HG03439 (cell line): ENCODE results near the gene GTF2B.
"Not testable (repeated sequence)": the region's sequence is repeated elsewhere in the genome, so short reads cannot be mapped to it uniquely, and the experiment has no call there.

ENCODE experiments used
- ATAC-seq: cut with Tn5 transposase; IDR thresholded peaks from one replicate; pipeline ENCODE4 v1.9.1; 2021; ENCODE audit warnings: mild to moderate bottlenecking, moderate library complexity; ENCODE audit not compliant: unreplicated experiment

GTF2B gene, protein sequence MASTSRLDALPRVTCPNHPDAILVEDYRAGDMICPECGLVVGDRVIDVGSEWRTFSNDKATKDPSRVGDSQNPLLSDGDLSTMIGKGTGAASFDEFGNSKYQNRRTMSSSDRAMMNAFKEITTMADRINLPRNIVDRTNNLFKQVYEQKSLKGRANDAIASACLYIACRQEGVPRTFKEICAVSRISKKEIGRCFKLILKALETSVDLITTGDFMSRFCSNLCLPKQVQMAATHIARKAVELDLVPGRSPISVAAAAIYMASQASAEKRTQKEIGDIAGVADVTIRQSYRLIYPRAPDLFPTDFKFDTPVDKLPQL

DNA sequence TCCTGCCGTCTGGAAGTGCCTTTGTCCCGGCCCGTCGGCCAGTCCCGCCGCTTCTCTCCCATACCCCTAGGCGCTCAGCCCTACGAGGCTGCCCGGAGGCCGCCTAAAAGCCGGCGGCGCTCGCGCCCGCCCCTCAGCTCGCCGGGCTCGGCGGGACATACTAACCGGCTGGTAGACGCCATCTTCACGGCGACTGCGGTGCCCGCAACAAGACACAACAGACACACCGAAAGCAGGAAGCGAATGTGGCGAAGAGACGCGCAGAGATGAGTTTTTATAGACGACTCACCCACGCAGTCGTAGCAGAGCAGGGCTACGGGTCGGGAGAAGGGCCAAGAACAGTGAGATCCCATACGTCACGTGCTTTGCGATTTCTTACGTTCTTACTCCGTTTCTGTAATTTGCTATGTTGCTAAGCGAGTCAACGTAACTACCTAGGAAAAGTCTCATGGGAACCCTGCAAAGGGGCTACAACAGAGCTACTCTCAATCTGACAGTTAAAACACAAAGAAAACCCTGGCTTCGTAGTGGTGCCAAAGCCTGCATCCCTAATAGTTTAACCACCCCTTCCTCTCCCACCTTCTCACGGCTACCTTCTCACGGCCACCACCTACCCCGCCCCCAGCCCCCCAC is at the start of gene GTF2B:
Gene GTF2B, minus strand, starts transcription at position 250 of the 633 bp plus-strand sequence. Its CDS starts 68 bp downstream, at position 182.
- ATAC-seq, result peak; percentile 96

DNA sequence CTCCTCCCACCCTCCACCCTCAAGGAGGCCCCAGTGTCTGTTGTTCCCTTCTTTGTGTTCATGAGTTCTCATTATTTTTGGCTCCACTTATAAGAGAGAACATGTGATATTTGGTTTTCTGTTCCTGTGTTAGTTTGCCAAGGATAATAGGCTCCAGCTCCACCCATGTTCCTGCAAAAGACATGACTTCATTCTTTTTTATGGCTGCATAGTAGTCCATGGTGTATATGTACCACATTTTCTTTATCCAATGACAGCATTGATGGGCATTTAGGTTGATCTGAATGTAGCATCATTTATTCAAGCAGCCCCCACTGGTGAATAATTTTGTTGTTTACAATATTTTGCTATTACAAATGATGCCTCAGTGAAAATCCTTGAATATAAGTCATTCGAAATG is 47.2 kb upstream of the GTF2B start:
- not testable (repeated sequence) for ATAC-seq

DNA sequence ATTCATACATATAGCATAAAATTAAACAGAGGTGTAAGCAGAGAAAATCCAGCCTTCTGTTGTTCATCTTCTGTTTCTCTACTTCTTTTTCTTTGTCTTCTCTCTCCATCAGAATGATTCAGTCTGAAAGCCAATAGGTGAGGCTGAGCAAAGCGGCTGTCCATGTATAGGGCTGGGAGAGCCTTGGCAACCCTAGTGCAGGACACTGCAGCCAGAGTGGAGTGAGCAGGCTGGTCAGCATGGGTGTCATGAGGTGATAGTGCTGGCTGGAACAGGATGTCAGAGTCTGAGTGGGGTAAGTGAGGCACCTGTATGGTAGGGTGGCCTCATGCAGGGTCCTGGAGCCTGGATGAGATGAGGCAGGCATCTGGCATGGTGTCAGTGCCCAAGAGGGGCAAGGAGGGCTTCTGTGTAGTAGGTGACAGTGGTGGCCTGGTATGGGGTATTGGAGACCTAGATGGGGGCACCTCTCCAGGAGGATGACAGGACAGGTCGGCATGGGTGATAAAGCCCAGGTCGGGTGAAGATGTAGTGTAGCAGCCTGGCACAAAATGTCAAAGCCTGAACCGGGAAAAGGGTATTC is 45.5 kb upstream of the GTF2B start:
- ATAC-seq, result no peak

DNA sequence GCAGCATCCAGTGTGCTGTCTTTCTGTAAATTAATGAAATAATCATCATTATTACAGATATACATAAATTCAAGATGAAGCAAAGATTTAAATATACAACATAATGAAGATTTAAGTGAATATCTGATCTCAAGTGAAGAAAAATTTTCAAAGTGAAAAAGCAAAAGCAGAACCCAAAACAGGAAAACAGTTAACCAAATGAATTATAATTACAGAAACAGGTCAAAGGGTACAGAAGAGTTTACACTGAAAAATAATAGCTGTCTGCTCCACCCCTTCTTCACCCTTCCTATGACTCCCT is 44.8 kb upstream of the GTF2B start:
- no peak for ATAC-seq

DNA sequence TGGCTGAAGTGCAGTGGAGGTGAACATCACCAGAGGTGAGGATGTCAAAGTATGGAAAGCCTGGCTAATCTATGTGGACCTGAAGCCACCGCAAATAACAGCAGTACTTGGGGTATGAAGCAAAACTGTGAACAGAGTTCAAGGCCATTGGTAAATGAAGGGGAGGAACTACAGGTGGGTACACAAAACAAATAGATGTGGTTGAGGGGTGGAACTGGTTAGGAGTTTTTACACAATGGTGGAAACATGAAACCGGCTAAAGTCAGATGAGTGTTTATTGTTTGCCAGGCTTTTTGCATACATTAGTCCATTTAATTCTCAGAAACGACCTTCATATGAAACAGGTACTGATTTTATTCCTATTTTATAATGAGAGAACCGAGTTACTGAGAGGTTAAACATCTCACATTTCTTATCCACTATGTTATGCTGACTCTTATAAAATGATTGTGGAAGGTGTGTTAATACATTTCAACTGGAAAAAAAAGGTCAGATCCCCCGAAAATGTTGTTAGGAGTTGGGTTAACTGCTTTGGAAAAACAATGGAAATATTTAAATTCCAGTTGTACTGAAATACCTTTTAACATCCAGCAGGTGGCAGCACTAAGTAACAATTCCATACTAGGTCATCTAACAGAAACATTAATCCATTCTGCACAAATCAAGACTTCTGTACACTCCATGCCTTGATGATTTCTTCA is 44.3 kb upstream of the GTF2B start:
- no peak for ATAC-seq

DNA sequence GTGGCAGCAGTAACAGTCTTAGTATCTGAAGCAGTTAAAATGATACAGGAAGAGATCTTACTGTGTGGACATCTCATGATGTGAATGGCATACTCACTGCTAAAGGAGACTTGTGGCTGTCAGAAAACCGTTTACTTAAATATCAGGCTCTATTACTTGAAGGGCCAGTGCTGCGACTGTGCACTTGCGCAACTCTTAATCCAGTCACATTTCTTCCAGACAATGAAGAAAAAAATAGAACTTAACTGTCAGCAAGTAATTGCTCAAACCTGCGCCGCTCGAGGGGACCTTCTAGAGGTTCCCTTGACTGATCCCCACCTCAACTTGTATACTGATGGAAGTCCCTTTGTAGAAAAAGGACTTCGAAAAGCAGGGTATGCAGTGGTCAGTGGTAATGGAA is 38.8 kb upstream of the GTF2B start:
- not testable (repeated sequence) for ATAC-seq

DNA sequence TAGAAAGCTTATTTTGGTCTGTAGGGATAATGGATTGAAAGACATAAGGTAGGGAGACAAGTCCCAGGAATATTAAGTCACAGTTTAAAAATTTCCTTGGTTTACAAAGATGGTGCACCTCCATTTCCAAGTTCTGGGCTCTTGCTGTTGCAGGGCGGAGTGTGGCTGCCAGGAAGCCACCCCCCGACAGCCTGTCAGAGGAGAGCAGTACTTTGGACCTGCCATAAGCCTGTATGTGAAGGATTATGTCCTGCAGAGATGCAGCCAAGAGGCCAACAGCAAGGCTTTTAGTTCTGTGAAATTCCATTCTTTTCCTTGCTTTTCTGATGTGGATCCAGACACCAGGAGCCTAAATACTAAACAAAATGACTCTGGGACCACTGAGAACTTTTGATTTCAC is 31.9 kb upstream of the GTF2B start:
- no peak for ATAC-seq

DNA sequence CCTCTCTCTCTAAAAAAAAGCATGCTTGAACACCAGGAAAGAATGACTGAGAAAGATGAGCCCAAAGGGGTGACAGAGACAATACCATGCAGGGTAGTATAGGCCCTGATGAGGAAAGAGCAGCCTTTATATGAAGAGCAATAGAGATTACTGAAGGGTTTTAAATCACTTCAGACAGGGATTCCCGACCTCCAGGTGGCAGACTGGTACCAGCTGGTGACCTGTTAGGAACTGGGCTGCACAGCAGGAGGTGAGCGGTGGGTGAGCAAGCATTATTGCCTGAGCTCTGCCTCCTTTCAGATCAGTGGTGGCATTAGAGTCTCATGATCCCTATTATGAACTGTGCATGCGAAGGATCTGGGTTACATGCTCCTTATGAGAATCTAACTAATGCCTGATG is 30.8 kb upstream of the GTF2B start:
- ATAC-seq, result no peak

DNA sequence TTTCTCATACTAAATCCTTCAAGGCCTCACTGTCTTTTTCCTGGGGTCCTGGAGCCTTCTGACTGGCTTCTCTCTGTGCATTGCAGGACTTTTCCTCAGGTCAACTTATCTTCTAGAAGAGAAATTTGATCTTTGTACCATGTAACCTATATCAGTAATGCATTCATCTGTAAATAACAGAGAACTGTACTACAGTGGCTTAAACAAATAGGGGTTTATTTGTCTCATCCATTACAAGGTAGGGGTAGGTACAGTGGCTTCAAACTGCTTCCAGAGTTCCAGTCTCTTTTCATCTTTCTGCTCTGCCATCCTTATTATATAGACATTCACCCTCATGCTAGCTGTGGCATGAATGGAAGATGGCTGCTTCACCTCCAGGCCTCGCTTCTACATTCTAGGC is 29.5 kb upstream of the GTF2B start:
- no peak for ATAC-seq

DNA sequence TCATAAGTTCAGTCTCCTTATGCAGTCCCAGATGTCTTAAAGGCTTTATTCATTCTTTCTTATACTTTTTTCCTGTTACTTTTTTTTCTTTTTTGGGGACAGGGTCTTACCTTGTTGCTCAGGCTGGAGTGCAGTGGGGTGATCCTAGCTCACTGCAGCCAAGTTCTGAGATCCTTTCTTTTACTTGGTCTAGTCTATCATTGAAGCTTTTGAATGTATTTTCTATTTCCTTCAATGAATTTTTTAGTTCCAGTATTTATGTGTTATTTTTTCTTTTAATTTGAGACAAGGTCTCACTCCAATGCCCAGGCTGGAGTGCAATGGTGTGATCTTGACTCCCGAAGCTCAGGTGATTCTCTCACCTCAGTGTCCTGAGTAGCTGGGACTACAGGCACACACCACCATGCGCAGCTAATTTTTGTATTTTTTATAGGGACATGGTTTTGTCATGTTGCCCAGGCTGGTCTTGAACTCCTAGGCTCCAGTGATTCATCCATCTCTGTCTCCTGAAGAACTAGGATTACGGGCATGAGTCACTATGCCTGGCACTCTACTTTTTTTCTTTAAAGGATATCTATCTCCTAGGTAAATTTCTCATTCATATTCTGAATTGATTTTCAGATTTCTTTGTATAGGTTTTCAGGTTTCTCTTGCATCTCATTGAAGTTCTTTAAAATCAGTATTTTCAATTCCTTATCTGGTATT is 26.1 kb upstream of the GTF2B start:
- ATAC-seq, result no peak

DNA sequence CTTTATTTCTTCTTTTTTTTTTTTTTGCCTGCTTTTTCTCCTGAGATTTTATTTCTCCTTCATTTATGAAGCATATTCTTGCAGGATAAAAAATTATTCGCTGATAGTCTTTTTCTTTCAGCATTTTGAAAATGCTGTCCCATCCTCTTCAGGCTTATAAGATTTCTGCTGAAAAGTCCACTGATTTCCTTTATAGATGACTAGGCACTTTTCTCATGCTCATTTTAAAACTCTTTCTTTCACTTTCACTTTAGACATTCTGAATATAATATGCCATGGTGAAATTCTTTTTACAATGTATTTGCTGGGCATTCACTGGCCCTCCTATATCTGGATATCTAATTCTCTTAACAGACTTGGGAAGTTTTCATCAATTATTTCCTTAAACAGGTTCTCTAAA is 25.5 kb upstream of the GTF2B start:
- ATAC-seq, result no peak

DNA sequence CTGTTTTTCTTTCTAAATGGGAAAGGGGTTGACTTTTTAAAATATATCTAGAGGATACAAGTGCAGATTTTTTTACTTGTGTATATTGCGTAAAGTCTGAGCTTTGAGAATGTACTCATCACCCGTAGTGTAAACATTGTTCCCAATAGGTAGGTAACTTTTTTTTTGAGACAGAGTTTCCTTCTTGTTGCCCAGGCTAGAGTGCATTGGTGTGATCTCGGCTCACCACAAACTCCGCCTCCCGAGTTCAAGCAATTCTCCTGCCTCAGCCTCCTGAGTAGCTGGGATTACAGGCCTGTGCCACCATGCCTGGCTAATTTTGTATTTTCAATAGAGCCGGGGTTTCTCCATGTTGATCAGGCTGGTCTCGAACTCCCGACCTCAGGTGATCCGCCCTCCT is 20.4 kb upstream of the GTF2B start:
- not testable (repeated sequence) for ATAC-seq

DNA sequence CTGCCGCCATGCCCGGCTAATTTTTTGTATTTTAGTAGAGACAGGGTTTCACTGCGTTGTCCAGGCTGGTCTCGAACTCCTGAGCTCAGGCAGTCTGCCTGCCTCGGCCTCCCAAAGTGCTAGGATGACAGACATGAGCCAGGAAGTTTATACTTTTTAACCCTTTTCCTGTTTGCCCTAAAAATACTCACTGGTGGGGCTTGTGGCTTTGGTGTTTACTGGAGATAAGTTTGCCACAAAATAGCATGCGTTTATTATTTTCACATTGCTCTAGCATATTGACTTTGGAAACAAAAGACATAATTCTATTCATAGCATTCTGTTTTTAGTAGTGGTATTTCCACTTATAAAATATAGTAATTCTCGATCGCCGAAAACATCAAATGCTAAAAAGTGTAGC is 19.8 kb upstream of the GTF2B start:
- no peak for ATAC-seq

DNA sequence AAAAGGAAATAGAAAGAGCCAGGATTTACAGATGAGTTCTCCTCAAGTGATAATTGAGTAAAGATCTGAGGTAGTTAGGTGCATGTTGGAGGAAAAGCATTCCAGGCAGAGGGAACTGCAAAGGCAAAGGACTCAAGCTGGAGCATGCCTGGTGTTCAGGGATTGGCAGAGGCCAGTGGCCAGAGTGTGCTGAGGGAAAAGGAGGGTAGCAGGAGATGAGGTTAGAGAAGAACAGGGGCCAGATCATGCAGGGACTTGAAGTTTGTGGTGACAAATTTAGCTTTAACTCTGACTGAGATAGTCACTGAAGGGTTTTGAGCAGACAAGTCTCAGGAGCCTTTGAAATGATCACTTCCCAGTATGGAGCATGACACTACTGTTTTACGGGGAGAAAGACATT is 19.0 kb upstream of the GTF2B start:
- ATAC-seq, result no peak

DNA sequence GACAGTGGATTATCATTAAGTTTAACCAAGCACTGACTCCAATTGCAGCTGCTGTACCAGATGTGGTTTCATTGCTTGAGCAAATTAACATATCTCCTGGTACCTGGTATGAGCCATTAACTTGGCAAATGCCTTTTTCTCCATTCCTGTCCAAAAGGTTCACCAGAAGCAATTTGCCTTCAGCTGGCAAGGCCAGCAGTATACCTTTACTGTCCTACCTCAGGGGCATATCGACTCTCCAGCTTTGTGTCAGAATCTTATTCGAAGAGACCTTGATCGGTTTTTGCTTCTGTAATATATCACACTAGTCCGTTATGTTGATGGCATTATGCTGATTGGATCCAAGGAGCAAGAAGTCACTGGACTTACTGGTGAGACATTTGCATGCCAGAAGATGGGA is 9.5 kb upstream of the GTF2B start:
- no peak for ATAC-seq

DNA sequence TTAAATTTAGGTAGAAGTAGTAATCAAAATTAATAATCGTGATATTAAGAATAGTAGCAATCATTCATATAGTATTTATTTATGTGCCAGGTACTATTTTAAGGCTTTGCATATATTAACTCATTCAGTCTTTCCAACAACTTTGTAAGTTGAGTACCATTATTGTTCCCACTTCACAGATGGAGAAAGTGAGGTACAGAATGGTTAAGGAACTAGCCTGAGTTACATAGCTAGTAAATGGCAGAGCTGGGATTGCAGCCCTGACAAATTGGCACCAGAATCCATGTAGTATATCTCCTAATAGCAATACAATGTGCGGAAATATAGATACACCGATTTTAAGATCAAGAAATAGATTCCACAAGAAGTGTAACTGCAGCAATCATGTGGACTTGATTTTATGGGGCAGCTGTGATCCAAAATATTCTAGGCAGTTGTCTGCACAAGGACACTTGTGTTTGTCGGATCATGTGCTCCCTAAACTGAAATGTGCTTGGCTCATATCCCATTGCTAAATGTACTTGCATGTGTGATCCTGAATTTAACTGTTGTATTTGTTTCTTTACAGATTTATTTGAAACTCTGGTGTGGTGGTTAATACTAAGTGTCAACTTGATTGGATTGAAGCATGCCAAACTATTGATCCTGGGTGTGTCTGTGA is 5.8 kb upstream of the GTF2B start:
- no peak for ATAC-seq

DNA sequence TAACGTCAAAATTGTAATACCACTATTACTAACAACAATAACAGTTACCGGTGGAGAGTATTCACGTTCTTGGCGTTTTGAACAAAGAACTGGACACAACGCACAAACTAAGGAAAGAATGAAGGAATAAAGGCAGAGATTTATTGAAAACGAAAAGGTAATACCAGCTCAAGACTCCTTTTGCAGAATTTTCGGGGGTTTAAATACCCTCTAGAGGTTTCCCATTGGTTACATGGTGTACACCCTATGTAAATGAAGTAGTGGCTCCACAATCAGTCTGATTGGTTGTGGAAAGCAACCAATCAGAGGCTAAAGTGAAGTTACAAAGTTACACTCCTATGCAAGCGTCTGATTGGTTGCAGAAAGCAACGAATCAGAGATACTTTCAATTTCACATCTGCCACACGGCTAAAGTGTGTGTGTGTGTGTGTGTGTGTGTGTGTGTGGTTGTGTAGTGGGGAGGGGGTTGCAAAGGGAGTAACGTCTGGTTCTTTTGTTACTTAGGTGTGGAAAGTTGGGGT is 1.1 kb upstream of the GTF2B start:
- no peak for ATAC-seq

DNA sequence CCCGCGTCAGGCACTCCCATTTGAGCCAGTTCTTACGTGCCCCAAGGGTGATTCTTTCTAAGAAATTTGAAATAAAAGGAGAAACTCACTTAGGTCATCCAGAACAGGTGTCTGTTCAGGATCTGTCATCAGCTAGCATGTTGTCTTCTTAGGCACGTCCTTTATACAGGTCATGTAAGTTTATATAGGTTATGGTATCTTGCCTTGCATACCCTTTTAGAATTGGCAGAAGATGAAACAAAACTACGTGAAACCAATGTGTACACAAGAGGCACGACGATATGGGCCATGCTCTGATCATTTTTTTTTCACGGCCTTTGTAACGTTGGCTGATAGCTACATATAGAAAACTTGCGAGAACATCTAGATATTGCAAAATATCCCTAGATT is 579 bp upstream of the GTF2B start:
- ATAC-seq, result no peak

DNA sequence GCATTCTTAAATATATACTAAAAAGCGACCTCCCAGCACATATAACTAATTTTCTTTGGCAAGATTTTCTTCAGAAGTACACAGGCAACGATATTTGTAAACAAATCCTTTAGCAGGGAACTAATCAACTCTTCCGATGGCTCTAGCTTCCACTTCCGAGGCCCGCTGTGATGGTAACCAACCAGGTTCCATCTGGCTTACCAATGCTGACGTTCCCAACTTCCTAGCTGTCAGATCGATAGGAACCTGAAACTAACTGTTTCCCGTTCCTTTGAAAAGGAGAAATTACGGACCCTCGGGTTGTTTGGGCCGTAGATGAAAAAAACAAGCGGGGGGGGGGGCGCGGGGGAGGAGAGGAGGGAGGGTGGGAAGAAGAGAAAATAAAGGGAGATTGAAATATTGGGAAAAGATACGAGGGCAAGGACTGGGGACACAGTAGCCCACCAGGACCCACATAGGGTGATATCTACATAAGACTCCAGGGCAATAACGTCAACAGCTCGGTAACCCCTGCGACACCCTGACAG is 513 bp downstream of the GTF2B start:
- no peak for ATAC-seq

DNA sequence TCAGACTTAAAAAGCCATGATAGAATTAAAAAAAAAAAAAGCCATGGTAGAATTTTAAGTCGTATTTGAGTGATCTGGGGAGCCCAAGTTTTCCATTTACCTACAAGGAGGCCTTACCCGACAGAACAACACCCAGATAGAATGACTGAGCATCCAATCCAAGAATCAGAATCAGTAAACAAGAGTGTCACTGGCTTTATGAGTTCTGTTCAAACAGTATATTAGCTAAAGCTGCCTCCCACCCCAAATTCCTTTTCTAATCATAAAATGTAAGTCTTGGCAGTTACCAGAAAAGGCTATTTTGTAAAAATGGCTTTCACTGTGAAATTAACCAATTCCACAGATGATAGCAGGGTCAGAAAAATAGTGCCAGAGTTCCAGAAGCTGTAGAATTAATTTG is 1.2 kb downstream of the GTF2B start:
- ATAC-seq, result no peak
